Gastroesophageal sphincter (tissue), 4 donors: ENCODE results near the gene ARHGAP22. TPM values are rescaled to one million over a fixed set of nuclear protein-coding genes. Genes with fewer than 3 reads are reported as not detected.

Source experiments
- ATAC-seq: fragments of 150-250 bp; one replicate; pipeline ENCODE4 v1.9.1; 2016; ENCODE audit warnings: mild to moderate bottlenecking, moderate library complexity
- H3K27ac ChIP-seq, 4 donors: fragments of 200-600 bp; sonication (generic) in 3 of 4; 1 replicate in 3 of 4; 2 replicates in 1 of 4; pipeline ENCODE4 v1.5.1; 2016 to 2019
- H3K27me3 ChIP-seq: fragments of 200-600 bp; sonication (generic); one replicate; pipeline ENCODE4 v1.5.1; 2019
- H3K36me3 ChIP-seq, 2 donors: fragments of 200-600 bp; sonication (generic); one replicate each; pipeline ENCODE4 v1.5.1; 2019; ENCODE audit warnings: control low read depth in 1 of 2
- H3K4me1 ChIP-seq, 3 donors: fragments of 200-600 bp; sonication (generic); 1 replicate in 2 of 3; 2 replicates in 1 of 3; pipeline ENCODE4 v1.5.1; 2016 to 2019; ENCODE audit warnings: control low read depth in 2 of 3
- H3K4me3 ChIP-seq, 2 donors: fragments of 200-600 bp; sonication (generic); one replicate each; pipeline ENCODE4 v1.5.1; 2019; ENCODE audit warnings: mild to moderate bottlenecking in 1 of 2, moderate library complexity in 1 of 2
- H3K9me3 ChIP-seq, 3 donors: fragments of 200-600 bp; sonication (generic); one replicate each; pipeline ENCODE4 v1.5.1; 2017 to 2019; ENCODE audit warnings: control low read depth in 2 of 3
- EP300 ChIP-seq: sonication (generic); formaldehyde crosslinking; IDR thresholded peaks from one replicate; pipeline ENCODE4 v1.6.1; 2017; ENCODE audit warnings: antibody characterized with exemption, mild to moderate bottlenecking
- POLR2A ChIP-seq, 2 donors: fragments of 450-650 bp; IDR thresholded peaks; one replicate each; pipeline ENCODE4 v1.6.1; 2017; ENCODE audit warnings: antibody characterized with exemption in 2 of 2, mild to moderate bottlenecking in 2 of 2, moderate library complexity in 1 of 2
- POLR2AphosphoS5 ChIP-seq: sonication (generic); formaldehyde crosslinking; IDR thresholded peaks from one replicate; pipeline ENCODE4 v1.6.1; 2017; ENCODE audit warnings: antibody characterized with exemption
- WGBS, 2 donors: methylation state at CpG; one replicate each; pipeline ENCODE4 v1.1.5; 2018; ENCODE audit warnings: low coverage in 1 of 2; 5-methylcytosine and 5-hydroxymethylcytosine counted together
- total RNA-seq, 4 donors: library from RNA; depleted of rRNA; stranded (reverse); fragments of >200 nt; gene quantifications; one replicate each; pipeline ENCODE4 v1.1.0, GENCODE V29; 2016
- TF ChIP-seq, protein P1 (sequence below), 4 experiments: fragments of 200-600 bp in 2 of 4; fragments of 450-650 bp in 2 of 4; sonication (generic) in 1 of 4; IDR thresholded peaks; one replicate each; pipeline ENCODE4 v1.5.1; 2017 to 2019; ENCODE audit warnings: antibody characterized with exemption in 4 of 4, mild to moderate bottlenecking in 2 of 4, moderate library complexity in 2 of 4

ARHGAP22 gene
- total RNA-seq, 4 donors from 2014 or later, result 4.2 to 5.8 (median 5.1) TPM

DNA sequence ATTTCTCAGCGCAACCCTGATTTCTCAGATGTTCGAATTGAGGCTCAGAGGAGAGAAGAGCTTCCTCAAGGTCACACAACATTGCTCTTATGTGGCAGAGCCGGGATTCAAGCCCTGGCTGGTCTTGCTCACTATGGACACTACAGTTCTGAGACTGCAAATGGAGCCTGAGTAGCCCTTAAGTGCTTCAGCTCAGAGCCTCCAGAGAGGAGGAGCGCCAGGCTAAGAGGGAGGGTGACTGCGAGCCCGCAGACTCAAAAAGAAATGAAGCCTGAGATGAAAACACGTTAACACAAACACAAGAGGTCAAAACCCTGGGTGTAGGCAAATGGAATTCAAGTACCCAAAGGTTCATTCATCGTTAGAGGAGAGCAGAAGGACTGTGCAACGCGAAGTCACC is 13.9 kb downstream of the ARHGAP22 start:
- no peaks in the 10 kb centered on the region for H3K4me1 ChIP-seq
- 70 to 100% methylated on average over 1 to 2 of the region's 10 CpGs for WGBS, 2 donors
- ATAC-seq, result no peak
- no peak overlapping the region for H3K4me3 ChIP-seq
- no peak overlapping the region for H3K27ac ChIP-seq
- no peaks in the 10 kb centered on the region for H3K27me3 ChIP-seq
- H3K9me3 ChIP-seq, result no peaks in the 10 kb centered on the region
- no peaks in the 10 kb centered on the region for H3K36me3 ChIP-seq
- no peak for TF ChIP-seq EP300
- TF ChIP-seq, protein P1, sequence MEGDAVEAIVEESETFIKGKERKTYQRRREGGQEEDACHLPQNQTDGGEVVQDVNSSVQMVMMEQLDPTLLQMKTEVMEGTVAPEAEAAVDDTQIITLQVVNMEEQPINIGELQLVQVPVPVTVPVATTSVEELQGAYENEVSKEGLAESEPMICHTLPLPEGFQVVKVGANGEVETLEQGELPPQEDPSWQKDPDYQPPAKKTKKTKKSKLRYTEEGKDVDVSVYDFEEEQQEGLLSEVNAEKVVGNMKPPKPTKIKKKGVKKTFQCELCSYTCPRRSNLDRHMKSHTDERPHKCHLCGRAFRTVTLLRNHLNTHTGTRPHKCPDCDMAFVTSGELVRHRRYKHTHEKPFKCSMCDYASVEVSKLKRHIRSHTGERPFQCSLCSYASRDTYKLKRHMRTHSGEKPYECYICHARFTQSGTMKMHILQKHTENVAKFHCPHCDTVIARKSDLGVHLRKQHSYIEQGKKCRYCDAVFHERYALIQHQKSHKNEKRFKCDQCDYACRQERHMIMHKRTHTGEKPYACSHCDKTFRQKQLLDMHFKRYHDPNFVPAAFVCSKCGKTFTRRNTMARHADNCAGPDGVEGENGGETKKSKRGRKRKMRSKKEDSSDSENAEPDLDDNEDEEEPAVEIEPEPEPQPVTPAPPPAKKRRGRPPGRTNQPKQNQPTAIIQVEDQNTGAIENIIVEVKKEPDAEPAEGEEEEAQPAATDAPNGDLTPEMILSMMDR (IDR thresholded peaks at IDR 0.05), result no peak
- TF ChIP-seq POLR2A (IDR thresholded peaks at IDR 0.05), result no peak
- no peak for TF ChIP-seq POLR2AphosphoS5

DNA sequence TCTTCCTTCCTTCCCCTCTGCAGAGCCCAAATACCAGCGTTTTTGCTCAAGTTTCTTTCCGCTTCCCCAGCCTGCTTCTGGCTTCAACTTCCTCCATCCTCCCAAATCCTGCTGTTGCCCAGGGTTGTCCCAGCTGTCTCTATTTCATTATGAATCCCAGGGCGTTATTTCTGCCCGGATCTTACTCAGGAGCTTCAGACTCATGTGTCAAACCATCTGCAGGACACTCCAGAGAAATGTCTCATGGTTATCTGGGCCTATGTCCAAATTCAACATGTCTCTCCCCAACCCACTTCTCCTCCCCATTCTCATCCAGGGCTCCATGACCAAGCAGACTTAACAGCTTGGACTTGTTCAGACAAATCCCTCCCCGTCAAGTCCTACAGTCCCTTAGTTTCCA is 15.6 kb downstream of the ARHGAP22 start:
- no peak overlapping the region for H3K27ac ChIP-seq
- no peaks in the 10 kb centered on the region for H3K36me3 ChIP-seq
- no peaks in the 10 kb centered on the region for H3K27me3 ChIP-seq
- H3K9me3 ChIP-seq, result peaks cover 0 to 6% (median 0%) of the 10 kb centered on the region in 3 donors
- WGBS, 2 donors, result 50 to 54% methylated on average over 3 to 5 of the region's 5 CpGs
- TF ChIP-seq EP300 (no peak), POLR2AphosphoS5 (no peak), POLR2A (IDR thresholded peaks at IDR 0.05) (no peak)
- TF ChIP-seq, protein P1 (IDR thresholded peaks at IDR 0.05), result no peak
- no peaks in the 10 kb centered on the region for H3K4me1 ChIP-seq
- peak; percentile 60 for ATAC-seq
- no peak overlapping the region for H3K4me3 ChIP-seq

DNA sequence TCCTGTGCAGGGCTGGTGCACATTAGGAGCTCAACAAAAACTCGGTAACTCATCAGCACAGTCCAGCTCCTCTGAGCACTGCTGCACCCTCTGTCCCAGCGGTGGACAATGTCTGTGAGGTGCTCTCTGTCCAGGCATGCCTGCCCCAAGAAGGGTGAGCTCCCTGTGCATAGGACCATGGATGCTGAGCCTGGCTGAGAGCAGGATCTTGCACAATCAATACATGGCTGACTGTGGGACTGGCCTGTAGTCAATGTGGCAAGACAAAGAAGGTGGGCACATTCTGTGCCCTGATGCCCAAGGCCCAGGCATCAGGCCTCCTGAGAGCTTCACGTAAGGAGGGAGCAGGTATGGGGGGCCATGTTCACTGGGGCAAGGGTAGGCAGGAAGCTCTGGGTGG is 17.1 kb downstream of the ARHGAP22 start:
- ATAC-seq, result no peak
- no peak for TF ChIP-seq EP300
- no peak for TF ChIP-seq POLR2AphosphoS5
- TF ChIP-seq POLR2A (IDR thresholded peaks at IDR 0.05), result no peak
- TF ChIP-seq, protein P1 (IDR thresholded peaks at IDR 0.05), result no peak
- Histone ChIP-seq H3K4me3 (no peak overlapping the region), H3K27me3 (no peaks in the 10 kb centered on the region), H3K4me1 (no peaks in the 10 kb centered on the region), H3K9me3 (peaks cover 0 to 6% (median 0%) of the 10 kb centered on the region in 3 donors), H3K27ac (no peak overlapping the region), H3K36me3 (no peaks in the 10 kb centered on the region)
- 100% methylated on average over 1 of the region's 3 CpGs; no CpG with 5 or more reads in 1 of the 2 donors for WGBS, 2 donors

DNA sequence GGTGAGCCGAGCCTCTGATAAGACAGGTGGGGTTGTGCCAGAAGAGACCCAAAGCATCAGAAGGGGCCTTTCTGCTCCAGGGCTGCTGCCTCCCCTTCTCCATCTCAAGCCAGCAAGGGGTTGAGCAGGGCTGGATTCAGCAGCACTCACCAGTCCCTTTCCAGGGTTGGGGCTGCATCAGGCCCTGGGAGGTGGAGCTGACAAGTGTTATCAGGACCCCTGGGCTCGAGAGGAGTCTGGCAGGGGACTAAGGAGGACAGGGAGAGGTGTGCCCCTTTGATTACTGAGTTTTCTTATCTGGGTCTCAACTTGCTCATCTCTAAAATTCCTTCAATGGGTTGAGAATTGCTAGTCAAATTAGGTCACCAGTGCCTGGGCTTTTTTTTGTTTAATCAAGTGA is 17.8 kb downstream of the ARHGAP22 start:
- H3K27me3 ChIP-seq, result no peaks in the 10 kb centered on the region
- no peaks in the 10 kb centered on the region for H3K4me1 ChIP-seq
- no peak overlapping the region for H3K4me3 ChIP-seq
- ATAC-seq, result no peak
- H3K36me3 ChIP-seq, result no peaks in the 10 kb centered on the region
- WGBS, 2 donors, result no CpG with 5 or more reads among the region's 2 CpGs
- H3K9me3 ChIP-seq, result peaks cover 0 to 6% (median 0%) of the 10 kb centered on the region in 3 donors
- no peak for TF ChIP-seq POLR2AphosphoS5
- TF ChIP-seq, protein P1 (IDR thresholded peaks at IDR 0.05), result no peak
- no peak for TF ChIP-seq EP300
- TF ChIP-seq POLR2A (IDR thresholded peaks at IDR 0.05), result no peak
- no peak overlapping the region for H3K27ac ChIP-seq

DNA sequence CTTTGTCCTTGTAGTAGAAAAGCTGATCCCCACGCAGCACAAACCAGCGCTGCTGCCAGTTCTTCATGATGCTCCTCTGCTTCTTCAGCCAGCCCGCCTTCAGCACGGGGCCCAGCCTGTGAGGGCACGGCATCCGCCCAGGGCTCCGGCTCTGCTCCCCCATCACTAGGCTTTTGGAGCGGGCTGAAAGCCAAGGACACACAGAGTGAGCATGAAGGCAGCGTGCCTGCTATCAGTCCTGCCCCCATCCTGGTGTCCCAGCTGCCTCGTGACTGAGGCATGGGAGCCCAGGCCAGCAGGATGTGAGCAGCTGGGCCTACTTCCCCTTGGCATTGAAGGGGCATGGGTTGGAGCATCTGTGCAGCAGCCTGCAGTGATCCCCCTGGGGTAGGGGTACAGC is 21.9 kb downstream of the ARHGAP22 start:
- H3K27me3 ChIP-seq, result peaks cover 7% of the 10 kb centered on the region
- no peaks in the 10 kb centered on the region for H3K4me1 ChIP-seq
- TF ChIP-seq POLR2A (IDR thresholded peaks at IDR 0.05), result no peak
- TF ChIP-seq EP300, result no peak
- TF ChIP-seq POLR2AphosphoS5, result no peak
- TF ChIP-seq, protein P1 (IDR thresholded peaks at IDR 0.05), result no peak
- no peaks in the 10 kb centered on the region for H3K36me3 ChIP-seq
- ATAC-seq, result peak; percentile 35
- 92 to 100% methylated on average over 2 of the region's 10 CpGs for WGBS, 2 donors
- H3K4me3 ChIP-seq, result no peak overlapping the region
- H3K9me3 ChIP-seq, result peaks cover 0 to 6% (median 0%) of the 10 kb centered on the region in 3 donors
- H3K27ac ChIP-seq, result no peak overlapping the region
